HG03045 (cell line): Measurements from ENCODE around the gene ACTC1.
"Not testable (repeated sequence)": the region's sequence is repeated elsewhere in the genome, so short reads cannot be mapped to it uniquely, and the experiment has no call there.

Source experiments
- ATAC-seq: cut with Tn5 transposase; IDR thresholded peaks from one replicate; pipeline ENCODE4 v1.9.1; 2021; ENCODE audit warnings: mild to moderate bottlenecking, moderate library complexity; ENCODE audit not compliant: unreplicated experiment

The ACTC1 gene

DNA sequence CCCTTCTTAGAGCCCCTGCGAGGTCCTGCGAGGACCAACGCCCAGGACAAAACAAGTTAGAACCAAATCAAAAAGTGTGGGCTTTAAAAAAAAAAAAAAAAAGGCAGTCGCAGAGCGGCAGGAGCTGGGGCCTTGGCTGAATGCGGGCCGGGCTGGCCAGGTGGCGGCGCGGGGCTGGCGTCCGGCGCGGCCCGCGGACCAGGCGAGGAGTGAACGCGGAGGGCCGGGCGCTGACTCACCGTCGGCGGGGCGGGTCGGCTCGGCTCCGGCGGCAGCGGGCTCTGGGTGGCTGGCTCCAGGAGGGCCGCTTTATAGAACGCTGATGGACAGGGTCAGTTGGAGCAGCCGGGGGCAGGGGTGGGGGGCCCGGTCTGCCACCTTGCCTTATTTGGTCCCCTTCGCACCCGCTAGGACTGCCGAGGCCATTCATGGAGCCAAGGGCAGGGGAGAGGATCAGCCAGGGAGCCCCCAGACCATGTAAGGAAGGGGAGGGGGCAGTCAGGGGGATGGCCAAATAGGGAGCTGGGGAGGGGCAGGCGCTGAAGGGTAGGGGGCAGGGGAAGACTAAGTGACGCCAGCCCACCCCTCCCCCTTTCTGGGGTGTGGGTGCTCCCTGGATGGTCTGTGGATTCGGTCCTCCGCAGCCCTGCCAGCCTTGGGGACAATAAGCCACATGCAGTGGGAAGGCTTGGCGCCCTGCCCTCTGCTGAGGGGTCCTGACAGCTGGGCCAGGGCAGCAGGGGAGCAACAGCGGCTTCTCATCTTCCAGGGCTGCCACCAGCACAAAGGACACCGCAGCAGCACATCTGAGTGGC is at the start of gene ACTC1:
ACTC1 (minus strand) TSS at position 283 of the 815 bp plus-strand sequence. CDS start 741 bp downstream, outside the sequence.
- ATAC-seq: no peak

DNA sequence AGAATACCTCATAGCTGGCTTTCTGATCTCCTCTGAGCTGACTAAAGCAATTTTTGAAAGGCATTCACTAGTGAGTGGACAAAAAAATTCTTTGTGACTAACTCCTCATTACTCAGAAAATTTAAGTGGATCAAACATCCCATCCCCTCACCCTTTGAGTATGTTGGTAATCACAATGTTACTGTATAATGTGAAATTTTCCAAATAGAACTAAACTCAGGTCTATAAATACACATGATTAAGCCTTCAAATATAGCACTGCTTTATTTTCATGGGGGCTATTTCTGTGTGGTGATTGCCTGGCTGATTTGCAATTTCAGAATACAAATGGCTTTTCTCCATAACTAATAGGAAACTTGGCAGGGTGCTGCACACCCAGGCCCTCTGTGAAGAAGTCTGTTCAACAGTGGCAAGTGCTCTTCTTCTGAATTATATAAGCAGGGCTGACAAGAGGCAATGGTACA is 45.9 kb upstream of the ACTC1 start:
- no peak for ATAC-seq

DNA sequence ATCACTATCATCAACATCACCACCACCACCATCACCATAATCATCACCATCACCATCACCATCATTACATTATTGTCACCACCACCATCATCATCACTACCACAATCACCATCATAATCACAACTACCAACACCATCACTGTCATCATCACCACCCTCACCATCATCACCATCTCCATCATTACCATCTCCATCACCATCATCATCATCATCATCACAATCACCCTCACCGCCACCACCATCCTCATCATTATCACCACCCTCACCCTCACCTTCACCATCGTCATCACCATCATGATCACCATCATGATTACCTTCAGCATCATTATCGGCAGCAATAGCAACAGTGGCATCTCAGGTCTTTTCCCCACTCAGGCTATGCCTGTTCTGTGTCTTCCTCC is 42.9 kb upstream of the ACTC1 start:
- no peak for ATAC-seq

DNA sequence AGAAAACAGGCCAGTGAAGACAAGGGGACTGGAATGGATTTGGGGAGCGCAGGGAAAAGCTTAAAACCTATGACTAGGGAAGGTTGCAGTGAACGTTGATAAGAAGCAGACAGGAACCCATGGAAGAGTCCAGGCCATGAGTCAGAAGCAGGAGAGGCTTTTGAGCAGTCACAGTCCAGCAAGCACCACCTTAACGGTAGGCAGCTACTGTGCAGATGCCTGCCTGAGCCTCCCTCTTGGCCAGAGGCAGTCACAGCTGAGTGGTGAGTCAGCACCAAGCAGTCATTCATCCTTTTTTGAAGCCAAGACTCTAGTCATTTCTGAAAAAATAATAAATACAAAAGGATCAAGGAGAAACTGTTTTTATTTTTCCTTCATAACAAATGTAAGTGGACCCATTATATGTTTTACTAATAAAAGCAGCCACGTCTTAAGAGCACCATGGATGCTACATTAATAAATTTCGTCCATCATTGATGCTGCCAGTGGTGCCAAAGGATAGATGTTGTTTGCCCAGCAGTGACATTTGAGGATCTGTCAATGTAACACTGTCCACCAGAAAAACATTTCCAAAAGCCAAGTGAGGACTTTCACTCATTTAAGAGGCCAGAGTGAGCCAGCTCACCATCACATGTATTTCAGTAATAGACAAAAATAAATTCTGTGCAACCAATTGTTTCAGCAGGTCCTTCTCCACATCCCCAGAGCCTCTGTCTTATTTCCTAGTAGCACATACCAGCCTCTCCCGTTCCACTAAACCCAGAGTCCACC is 42.1 kb upstream of the ACTC1 start:
- ATAC-seq: no peak

DNA sequence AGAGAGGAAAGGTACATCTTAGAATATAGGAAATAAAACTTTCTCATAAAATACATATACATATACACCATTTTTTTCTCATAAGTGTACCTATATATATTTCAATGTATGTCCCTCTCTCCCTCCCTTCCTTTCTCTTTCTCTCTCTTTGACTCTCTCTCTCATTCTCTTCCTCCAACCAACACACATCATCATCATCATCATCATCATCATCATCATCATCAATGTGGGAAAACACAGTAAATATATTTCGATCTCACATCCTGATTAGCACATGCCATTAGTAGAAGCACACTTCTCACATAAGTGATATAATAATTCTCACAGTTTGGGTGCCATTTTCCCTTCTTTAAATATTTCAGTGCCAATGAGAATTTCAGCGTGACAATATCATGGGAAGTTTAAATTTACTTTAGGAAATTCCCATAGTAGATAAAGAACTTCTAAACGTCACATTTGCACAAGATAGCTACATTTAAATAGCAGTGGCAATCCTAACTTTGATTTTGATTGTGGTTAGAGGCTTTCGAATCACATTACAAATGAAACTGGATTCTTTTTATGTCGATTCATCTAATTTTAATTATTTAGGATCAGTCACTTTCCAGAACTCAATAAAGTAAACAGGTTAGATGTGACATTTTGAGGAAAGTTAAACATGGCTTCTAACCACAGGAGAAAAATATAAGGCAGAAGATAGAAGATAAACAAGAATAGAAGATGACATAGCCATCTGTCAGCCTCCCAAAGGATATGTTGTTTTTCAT is 33.0 kb upstream of the ACTC1 start:
- no peak for ATAC-seq

DNA sequence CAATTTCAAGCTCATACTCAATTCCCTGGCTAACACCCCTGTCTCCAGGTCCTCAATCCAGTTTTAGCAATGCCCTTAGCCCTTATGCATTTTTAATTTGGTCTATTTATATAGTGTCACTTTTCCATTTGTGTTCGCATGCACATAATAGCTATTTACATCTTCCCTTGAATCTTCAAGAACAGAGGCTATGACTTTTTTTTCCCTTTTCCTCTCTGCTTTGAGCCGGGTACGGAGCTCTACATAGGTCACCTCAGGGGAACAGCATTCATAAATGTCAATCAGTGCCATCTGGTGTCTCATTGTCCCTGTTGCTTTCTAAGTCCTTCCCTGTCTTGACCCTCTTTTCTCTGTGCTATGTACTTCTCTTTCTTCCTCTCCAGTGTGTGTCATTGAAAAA is 26.5 kb upstream of the ACTC1 start:
- no peak for ATAC-seq

DNA sequence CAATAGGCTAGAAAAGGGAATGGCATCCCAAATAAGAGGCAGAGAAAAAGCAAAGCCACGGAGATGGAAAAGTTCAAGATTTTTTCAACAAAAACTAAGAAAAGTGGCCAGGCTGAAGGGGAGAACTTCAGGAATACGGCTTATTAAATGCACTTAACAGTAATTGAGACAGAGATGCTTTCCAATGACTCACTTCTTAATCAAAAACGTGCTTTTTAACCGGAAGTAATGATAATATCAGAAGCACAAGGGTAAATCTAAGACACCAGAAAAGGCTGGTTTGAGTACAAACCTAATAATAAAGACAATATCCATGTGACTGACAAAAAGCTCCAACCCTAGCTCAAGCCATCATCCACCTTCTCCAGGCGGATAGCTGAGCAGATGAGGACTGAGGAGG is 24.8 kb upstream of the ACTC1 start:
- no peak for ATAC-seq

DNA sequence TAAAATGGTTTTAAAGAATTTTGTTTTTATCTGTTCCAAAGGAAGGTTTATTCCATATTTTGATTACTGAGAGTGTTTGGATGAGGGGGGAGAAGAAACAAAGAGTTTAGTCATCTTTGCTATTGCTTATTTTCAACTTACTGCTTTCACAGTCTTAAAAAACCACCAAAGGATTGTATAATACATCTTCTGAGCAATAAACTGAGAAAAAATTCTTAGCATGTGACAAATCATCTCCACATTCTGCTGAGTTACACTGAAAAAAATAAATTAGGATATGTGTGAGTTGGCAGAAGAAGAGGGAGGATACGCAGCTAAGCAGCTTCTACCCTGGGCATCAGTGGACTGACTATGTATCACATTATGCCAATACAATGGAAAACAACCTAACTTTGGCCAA is 23.2 kb upstream of the ACTC1 start:
- ATAC-seq: no peak

DNA sequence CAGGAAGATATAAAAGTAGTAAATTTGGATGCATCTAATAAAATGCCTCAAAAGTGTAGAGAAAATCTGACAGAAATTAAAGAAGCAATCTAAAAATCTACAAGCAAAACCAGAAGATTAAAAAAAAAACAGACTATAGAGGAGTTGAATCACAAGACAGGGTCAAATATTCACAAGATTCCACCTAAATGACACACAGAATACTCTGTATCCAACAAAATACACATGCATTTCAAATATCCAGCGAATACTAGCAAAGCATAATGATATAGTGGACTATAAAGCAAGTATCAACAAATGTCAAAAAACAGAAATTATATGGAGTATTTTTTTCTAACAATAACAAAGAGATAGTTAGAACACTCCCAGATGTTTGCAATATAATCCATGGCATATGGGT is 20.5 kb upstream of the ACTC1 start:
- ATAC-seq: no peak

DNA sequence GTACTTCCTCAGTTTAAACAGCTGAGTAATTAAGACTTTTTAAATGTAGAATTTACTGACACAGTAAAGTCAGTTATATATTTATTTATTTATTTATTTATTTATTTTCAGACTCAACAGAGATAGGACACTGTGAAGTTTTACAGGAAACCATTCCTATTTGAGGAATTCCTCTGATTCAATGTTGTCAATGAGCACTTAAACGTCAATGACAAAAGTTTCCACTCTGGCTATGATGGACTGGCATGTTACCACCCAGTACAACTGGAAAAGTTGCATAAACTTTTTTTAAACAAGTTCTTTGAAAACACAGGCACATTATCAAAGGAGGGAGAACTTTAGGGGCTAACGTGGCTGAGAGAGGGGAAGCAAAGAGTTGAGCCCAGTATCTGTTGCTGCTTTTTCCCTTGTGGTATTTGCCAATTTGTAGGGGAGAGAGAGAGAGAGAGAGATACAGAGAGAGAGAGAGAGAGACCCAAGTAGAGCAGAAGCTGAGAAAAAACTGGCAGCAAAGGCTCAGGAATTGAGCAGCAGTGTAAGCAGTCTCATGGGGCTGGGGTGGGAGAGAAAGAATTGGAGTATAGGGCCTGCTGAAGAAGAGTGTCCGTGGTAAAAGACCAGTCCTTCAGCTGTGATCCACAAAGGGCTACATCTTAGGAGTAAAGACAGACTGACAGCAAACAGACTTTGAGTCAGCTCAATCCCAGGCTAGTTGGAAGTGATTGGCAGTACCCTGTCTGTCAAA is 18.3 kb upstream of the ACTC1 start:
- no peak for ATAC-seq

DNA sequence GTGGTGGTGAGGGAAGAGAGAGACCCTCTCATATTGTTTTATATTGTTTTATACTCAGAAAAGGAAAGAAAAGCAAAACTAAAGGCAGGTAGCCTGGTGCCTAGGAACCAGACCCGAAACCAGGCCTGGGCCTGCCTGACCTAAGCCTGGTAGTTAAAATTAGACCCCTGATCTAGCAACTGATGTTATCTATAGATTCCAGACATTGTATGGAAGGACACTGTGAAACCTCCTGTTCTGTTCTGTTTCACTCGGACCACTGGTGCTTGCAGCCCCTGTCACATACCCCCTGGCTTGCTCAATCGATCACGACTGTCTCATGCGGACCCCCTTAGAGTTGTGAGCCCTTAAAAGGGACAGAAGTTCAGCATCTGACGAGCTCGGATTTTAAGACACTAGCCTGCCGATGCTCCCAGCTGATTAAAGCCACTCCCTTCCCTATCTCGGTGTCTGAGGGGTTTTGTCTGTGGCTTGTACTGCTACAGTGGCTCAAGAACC is 17.6 kb upstream of the ACTC1 start:
- ATAC-seq: not testable (repeated sequence)

DNA sequence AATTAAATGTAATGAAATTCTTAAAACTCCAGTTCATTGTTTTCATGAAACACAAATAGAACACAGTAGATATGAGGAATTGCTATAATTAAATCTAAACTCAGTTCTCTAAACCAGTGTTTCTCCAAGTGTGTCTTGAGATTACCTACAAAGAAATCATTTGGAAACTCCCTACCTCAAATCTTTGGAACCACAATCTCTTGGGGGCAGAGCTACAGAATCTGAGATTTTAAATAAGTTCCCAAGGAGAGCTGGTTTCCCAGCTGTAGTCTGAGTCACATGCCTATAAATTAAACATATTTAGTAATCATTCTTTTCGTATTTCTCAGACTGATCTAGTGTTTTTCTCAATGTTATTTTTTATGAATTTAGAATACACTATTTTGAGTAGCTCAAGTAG is 17.0 kb upstream of the ACTC1 start:
- no peak for ATAC-seq

DNA sequence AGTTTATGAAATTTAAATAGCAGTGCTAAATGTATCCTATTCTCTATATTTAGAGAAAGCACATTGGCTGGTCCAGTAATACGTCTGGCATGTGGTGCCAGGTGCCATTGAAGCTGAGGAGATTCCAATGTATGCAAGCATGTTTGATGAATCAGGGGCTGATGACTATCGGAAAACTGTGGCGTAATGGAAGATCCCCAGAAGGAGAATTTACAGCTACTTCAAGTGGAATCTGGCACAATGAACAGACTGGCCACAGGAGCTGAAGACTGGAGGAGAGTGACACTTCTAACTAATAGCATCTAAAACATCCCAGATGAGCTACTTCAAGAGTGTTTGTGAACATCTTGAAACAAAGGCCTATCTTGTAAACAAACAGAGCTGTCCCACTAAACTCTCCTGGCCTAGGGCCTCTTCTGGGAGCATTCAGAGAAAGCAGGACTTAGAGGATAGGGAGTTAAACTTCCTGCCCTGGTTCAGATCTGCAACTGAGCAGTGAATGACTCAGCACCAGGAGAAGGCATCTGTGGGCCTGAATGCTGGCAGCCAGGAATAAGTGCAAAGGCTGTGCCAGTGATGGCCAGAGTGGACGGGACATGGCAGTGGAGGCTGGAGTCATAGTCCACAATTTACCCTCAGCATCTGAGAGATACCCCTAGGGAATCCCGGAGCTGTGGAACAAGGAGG is 15.2 kb upstream of the ACTC1 start:
- no peak for ATAC-seq

DNA sequence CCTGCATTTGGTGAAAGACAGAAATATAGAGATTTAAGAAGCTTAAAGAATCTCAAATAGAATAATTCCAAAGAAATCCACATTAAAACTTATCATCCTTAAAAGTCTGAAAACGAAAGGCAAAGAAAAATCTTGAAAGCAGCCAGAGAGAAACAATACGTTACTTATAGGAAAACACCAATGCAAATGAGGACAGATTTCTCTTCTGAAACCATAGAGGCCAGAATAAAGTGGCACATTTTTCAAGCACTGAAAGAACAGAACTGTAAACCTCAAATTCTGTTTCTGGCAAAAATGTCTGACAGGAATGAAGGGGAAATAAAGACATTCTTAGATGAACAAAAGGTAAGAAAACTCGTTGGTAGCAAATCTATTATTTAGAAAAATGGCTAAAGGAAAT is 13.8 kb upstream of the ACTC1 start:
- ATAC-seq: no peak

DNA sequence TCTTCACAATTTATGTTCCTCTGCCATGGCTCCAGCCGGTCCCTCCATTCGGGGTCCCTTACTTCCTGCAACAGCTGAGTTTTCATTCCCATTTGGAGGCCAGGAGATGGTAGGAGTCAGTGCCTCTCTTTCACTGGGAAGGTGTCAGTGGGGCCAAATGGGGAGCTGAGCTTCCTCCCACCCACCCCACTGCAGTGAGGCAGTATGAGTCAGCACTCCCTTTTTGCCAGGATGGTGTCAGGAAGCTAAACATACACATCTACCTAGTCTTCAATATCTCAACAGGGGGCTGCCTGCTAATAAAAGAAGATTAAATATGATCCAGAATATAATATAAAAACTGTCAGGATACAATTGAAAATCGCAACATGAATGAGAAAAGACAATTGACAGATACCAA is 12.7 kb upstream of the ACTC1 start:
- no peak for ATAC-seq

DNA sequence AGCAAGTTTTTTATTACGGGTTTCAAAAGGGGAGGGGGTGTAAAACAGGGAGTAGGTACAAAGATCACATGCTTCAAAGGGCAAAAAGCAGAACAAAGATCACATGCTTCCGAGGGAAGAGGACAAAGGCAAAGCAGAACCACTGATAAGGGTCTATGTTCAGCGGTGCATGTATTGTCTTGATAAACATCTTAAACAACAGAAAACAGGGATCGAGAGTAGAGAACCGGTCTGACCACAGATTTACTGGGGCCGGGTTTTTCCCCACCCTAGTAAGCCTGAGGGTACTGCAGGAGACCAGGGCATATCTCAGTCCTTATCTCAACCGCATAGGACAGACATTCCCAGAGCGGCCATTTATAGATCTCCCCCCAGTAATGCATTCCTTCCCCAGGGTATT is 11.9 kb upstream of the ACTC1 start:
- not testable (repeated sequence) for ATAC-seq

DNA sequence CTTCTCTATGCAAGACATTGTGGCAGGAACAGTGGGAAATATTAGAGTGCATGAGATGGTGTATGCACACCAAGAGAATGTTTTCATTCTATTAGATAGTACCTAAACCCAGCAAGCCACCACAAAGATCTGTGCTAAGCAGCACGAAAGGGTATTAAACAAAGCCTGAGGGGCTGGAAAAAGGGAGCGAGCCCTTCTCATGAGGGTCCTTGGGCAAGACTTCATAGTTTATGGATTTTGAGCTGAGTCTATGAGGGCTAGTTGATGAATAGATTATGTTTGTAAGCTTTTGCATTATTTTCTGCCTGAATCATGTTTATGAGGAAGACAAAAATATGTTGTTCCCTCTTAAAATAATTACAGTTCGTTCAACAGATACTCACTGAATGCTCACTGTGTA is 9.4 kb upstream of the ACTC1 start:
- no peak for ATAC-seq

DNA sequence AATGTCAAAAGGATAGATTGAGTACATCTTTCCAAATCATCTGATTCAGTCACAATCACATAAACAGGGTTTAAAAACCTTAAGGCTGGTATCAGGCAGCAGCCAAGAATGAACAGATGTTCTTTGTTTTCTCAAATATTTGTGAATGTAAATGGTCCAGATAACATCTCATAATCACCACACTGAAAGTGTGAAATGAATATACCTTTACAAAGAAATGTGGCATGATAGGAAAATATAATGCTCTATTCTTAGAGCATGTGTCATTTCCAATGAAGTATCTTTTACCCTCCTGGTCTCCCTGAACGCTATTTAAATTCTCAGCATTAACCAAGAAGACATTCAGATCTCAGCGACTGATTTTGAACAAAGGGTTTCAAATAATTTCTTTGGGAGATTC is 8.8 kb upstream of the ACTC1 start:
- ATAC-seq: no peak

DNA sequence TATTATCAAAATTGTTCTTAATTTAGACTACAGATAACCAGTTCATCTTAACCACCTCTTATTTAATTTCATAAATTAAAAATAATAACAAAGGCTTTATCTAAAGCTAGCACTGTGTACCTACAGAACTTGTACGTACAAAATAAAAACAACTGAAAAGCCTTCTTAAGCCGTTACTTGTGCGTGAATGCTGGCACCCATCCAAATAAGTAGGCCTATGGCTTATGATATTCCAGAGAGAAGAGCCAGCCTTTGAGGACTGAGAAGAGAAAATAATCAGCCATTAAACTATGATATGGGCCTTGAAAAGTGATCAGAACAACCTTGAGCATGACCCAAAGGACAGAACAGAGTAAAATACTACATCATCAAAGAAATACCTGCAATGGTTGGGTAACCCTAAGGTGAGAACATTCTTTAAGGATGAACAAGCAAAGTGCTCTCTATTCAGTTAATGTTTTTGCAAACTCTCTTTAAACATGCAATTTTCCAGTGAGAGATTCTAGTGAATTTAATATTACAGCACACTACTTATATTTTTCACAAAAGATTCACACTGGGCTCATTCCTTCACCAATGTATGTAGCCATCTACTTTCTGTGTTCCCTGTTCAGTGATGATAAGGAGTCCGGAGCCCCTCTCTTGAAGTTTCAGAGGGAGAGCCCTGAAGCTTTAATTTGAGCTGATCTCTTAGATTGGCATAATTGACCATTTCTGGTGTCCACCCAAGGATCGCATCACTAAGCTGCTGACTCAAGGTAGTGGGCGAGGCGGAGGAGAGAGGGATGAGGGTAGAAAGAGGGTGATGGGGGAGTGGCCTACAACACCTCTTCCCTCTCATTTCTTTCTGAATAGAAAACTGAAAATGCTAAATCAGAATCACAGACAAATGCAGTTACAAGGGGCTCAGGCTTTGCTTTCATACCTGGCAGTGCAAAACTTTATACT is 7.7 kb upstream of the ACTC1 start:
- no peak for ATAC-seq
